HFF-Myc (cell line): ENCODE data around the gene LARGE1.

Source experiments
- DNase-seq: peaks from one replicate; pipeline ENCODE4 v3.0.0-alpha.2; 2011; ENCODE audit warnings: low read depth; ENCODE audit errors: extremely low read depth
- H3K4me3 ChIP-seq: replicated peaks from 2 replicates; pipeline ENCODE4 v1.5.1; 2011; ENCODE audit warnings: low read depth, mild to moderate bottlenecking, control low read depth, low read length
- TF ChIP-seq, protein P1 (sequence below): IDR thresholded peaks from 2 replicates; pipeline ENCODE4 v1.5.1; 2012; ENCODE audit warnings: mild to moderate bottlenecking, low read depth, low read length, control low read depth; ENCODE audit errors: missing control alignments

LARGE1 gene

DNA sequence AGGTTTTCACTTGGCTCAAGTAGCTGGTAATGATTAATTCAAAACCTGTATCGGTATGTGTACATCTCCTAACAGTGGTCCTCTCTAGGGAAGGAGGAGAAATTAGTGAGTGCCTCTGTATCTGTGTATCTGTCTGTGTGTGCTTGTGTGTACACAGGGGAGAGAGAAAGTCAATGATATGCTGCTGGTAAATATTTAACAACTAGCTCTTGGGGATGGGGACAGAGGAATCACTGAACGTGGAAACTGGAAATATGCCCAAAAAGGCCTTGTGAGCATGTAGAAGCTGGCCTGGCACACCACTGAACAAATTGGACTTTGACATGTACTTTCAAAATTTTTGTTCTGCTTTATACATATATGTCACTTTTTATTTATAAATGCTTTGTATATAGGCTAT lies 648.1 kb downstream of the LARGE1 start:
- TF ChIP-seq, protein P1, sequence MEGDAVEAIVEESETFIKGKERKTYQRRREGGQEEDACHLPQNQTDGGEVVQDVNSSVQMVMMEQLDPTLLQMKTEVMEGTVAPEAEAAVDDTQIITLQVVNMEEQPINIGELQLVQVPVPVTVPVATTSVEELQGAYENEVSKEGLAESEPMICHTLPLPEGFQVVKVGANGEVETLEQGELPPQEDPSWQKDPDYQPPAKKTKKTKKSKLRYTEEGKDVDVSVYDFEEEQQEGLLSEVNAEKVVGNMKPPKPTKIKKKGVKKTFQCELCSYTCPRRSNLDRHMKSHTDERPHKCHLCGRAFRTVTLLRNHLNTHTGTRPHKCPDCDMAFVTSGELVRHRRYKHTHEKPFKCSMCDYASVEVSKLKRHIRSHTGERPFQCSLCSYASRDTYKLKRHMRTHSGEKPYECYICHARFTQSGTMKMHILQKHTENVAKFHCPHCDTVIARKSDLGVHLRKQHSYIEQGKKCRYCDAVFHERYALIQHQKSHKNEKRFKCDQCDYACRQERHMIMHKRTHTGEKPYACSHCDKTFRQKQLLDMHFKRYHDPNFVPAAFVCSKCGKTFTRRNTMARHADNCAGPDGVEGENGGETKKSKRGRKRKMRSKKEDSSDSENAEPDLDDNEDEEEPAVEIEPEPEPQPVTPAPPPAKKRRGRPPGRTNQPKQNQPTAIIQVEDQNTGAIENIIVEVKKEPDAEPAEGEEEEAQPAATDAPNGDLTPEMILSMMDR, result no peak
- no peak for DNase-seq
- no peak overlapping the region for H3K4me3 ChIP-seq

DNA sequence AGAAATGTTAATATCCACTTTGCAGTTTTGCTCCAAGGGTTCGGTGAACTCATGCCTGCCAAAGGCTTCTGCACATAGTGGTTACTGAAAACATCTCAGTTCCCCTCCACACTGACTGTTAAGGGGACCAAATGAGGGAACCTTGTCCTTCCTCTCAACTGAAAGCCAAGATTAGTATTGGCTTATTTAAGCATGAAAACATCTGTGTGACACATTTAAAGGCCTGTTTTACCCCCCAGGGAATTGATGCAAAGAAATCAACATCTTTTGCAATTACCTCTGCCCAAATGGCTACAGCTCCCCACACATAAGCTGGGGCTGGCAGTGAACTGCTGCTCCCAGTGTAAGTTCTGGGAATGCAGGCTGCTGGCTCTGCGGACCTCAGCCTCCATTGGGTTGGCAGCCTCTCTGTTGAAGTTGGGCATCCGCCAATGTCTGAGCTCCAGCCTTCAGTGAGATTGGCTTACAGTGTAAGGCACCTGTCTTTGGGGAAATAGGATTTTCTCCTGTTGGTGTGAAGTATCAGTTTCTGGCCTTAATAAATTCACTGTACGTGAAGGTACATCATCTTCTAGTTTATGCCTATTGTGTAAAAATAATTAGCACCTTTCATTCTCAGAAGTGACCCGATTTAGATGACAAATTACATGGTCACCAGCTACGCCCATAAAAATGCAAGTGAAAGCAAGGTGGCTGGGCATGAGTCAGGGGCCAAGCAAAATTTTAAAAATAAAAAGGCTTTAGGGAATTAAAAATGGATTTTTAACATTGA lies 648.7 kb downstream of the LARGE1 start:
- no peak for DNase-seq
- H3K4me3 ChIP-seq, result no peak overlapping the region
- TF ChIP-seq, protein P1, result no peak

DNA sequence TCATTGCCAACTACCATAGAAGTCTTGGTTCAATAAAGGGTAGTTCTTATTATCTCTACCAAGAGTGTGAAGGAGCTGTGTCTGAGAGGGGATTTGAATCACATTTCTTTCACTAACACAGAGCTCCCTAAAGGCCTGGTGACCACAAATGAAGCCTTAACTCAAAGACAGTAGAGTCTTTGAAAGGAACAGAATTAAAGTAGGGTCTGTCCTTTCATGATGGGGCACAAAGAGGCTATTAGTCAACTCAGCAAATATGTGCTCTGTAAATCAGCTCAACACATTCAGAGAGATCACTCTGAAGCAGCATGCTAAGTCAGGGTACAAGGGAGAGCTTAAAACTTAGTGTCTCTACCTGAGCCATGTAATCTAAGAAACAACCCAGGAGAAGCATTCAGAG lies 649.7 kb downstream of the LARGE1 start:
- DNase-seq, result no peak
- no peak overlapping the region for H3K4me3 ChIP-seq
- TF ChIP-seq, protein P1, result no peak

DNA sequence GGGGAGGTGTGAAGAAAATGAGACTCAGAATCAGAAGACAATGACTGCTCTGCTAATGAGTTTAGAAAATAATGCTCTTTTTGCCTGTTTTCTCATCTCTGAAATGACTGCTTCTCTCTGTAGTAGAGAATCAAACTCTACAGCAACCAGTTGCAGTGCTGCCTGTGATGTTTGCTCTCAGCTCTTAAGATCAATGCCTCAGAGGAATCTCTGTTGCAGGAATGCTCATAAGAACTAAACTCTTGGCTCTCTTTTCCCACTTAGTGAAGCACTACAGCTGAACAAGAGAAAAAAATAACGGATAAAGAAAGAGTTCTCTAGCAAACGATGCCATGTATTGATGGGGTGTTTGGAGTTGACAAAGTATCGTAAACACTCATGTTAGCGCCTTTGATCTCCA lies 658.6 kb downstream of the LARGE1 start:
- TF ChIP-seq, protein P1, result no peak
- DNase-seq, result no peak
- no peak overlapping the region for H3K4me3 ChIP-seq

DNA sequence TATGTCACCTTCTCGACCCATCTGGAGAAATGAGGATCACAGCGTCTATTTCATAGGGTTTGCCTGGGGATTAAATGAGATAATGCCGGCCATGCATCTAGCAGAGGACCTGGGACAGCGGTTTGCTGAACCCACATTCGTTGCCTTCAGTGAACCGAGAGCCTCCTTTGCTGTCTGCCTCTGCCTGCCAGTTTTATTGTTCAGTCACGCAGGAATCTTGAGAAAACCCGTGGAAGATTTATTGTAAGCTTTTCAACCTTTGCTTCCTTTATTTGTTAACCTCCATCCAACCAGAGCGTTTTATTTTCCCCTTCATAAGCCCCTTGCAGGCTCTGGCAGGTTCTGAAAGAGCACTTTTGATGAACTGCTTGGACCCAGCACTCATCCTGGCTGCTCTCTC lies 659.8 kb downstream of the LARGE1 start:
- no peak overlapping the region for H3K4me3 ChIP-seq
- TF ChIP-seq, protein P1, result no peak
- no peak for DNase-seq

DNA sequence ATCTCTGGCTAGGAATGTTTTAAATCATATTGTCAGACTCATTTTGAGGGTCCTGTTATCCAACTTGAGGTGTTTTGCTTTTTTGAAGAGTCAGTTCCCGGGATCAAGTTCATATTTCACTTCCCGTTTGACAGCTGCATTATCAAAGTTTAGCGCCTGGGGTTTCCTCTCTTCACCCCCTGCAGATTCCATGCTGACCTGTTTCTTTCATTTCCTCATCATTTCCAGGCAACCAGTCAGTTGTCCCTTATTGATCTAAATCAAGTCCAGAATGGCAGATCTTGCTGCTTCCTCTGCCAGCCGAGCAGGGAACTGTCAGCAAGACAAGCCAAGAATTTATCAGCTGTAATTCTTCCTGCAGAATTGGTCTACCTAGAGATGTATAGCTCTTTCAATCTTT lies 664.5 kb downstream of the LARGE1 start:
- TF ChIP-seq, protein P1, result no peak
- DNase-seq, result no peak
- no peak overlapping the region for H3K4me3 ChIP-seq

DNA sequence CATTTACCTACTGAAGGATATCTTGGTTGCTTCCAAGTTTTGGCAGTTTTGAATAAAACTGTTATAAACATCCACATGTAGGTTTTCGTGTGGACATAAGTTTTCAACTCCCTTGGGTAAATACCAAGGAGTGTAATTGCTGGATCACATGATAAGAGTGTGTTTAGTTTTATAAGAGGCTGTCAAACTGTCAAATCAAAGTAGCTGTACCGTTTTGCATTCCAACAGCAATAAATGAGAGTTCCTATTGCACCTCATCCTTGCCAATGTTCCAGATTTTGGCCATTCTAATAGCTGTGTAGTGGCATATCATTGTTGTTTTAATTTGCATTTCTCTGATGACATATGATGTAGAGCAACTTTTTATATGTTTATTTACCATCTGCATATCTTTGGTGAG lies 671.3 kb downstream of the LARGE1 start:
- no peak overlapping the region for H3K4me3 ChIP-seq
- TF ChIP-seq, protein P1, result no peak
- DNase-seq, result no peak
